ENCODE data around the gene LHPP. TPM values are rescaled to one million over a fixed set of nuclear protein-coding genes. Genes with fewer than 3 reads are reported as not detected.

The LHPP gene
- total and polyA plus RNA-seq, 2 experiments from 2014 or later, result 27.4 to 40.2 TPM

DNA sequence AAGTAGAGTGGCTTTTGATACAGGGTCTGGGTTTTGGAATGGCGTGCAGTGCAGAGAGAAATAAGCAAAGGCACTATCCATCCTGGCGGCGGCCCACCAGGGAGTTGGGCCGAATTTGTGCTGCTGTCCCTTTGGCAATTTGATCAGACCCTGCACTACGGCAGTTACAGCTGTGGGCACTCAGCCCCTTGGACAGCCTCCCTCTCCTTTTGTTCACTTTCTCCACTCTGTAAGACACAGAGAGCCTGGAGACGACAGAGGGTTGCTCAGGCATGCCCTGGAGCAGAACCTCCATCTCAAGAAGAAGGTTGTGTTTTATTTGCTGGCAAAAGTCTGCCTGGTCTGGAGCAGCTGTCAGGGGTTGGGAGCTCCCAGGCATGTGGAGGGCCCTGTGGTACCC lies 55.8 kb downstream of the LHPP start (continued):
- TF ChIP-seq, protein P1, sequence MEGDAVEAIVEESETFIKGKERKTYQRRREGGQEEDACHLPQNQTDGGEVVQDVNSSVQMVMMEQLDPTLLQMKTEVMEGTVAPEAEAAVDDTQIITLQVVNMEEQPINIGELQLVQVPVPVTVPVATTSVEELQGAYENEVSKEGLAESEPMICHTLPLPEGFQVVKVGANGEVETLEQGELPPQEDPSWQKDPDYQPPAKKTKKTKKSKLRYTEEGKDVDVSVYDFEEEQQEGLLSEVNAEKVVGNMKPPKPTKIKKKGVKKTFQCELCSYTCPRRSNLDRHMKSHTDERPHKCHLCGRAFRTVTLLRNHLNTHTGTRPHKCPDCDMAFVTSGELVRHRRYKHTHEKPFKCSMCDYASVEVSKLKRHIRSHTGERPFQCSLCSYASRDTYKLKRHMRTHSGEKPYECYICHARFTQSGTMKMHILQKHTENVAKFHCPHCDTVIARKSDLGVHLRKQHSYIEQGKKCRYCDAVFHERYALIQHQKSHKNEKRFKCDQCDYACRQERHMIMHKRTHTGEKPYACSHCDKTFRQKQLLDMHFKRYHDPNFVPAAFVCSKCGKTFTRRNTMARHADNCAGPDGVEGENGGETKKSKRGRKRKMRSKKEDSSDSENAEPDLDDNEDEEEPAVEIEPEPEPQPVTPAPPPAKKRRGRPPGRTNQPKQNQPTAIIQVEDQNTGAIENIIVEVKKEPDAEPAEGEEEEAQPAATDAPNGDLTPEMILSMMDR (conservative IDR thresholded peaks at IDR 0.05; ENCODE audit: low read depth in 2 of 2), result no peak
- TF ChIP-seq STAT1 (IDR thresholded peaks at IDR 0.05; ENCODE audit: unreplicated experiment), result no peak
- TF ChIP-seq NANOG (IDR thresholded peaks at IDR 0.05; ENCODE audit: borderline replicate concordance), result no peak
- TF ChIP-seq POLR2AphosphoS5 (IDR thresholded peaks at IDR 0.05; ENCODE audit: low read depth), result no peak

DNA sequence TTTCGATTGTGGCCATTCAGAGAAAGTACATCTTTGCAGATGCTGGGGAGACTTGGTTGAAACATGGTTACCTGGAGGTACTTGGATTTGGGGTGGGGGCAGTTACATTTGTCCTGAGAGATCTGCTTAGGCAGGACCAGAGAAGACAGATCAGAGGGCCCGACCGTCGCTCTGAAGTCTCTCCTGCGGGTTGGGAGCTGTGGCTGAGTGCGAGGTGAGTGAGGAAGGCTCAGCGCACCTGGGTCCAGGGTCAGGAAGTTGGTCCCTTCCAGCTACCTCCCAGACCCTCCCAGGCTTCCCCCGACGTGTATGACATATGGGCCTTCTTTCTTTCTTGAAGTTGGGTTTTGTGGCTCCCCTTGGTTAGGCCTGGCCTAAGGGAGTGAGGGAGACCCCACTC lies 56.3 kb downstream of the LHPP start:
- H3K4me2 ChIP-seq, result no peak overlapping the region
- no peaks in the 10 kb centered on the region for H3K36me3 ChIP-seq (ENCODE audit: insufficient read depth)
- peaks cover 7% of the 10 kb centered on the region; the same call in 2 of the 3 replicates for H3K36me3 Mint-ChIP-seq (ENCODE audit: low read depth)
- H3K27ac Mint-ChIP-seq, result peak overlapping the region; percentile 57
- H4K20me1 ChIP-seq (replicated peaks; ENCODE audit: insufficient read depth), result peaks cover 6% of the 10 kb centered on the region; the same call in 1 of the 2 replicates
- no peak overlapping the region for H3K27ac ChIP-seq (ENCODE audit: low read depth)
- H3K4me3 ChIP-seq, result no peak overlapping the region
- H3F3A ChIP-seq (replicated peaks; ENCODE audit: low read depth), result no peaks in the 10 kb centered on the region
- H3K4me1 ChIP-seq (ENCODE audit: insufficient read depth), result peaks cover 4% of the 10 kb centered on the region; the same call in 1 of the 2 replicates
- peaks cover 12% of the 10 kb centered on the region for H3K4me1 Mint-ChIP-seq
- DNase-seq (ENCODE audit: low spot score) (no peak), ATAC-seq (no peak)
- no peaks in the 10 kb centered on the region for H3K79me2 ChIP-seq (replicated peaks; ENCODE audit: insufficient read depth)
- H2AFZ ChIP-seq, result no peak overlapping the region
- no peaks in the 10 kb centered on the region; the same call in 2 of the 3 replicates for H3K9me3 Mint-ChIP-seq
- no peak overlapping the region for H3K4me3 Mint-ChIP-seq
- no peaks in the 10 kb centered on the region for H3K9me2 ChIP-seq (ENCODE audit: insufficient read depth)
- peaks cover 6% of the 10 kb centered on the region for H3K27me3 Mint-ChIP-seq (ENCODE audit: insufficient read depth, low read depth, poor library complexity)
- H3K27me3 ChIP-seq (ENCODE audit: insufficient read depth), result no peaks in the 10 kb centered on the region
- TF ChIP-seq NANOG (IDR thresholded peaks at IDR 0.05; ENCODE audit: borderline replicate concordance) (no peak), CREB1 (CRISPR knock-in tag; IDR thresholded peaks at IDR 0.05; ENCODE audit: low read depth) (no peak), POLR2AphosphoS5 (IDR thresholded peaks at IDR 0.05; ENCODE audit: low read depth) (no peak), EZH2 (IDR thresholded peaks at IDR 0.05; ENCODE audit: low read depth, unreplicated experiment) (no peak), ZNF331 (CRISPR knock-in tag; IDR thresholded peaks at IDR 0.05; ENCODE audit: low read depth) (no peak), JUNB (IDR thresholded peaks at IDR 0.05; ENCODE audit: unreplicated experiment) (no peak), ZNF114 (CRISPR knock-in tag; IDR thresholded peaks at IDR 0.05) (no peak), STAT1 (IDR thresholded peaks at IDR 0.05; ENCODE audit: unreplicated experiment) (no peak), EZH2phosphoT487 (IDR thresholded peaks at IDR 0.05; ENCODE audit: unreplicated experiment) (no peak)
- TF ChIP-seq, protein P2, sequence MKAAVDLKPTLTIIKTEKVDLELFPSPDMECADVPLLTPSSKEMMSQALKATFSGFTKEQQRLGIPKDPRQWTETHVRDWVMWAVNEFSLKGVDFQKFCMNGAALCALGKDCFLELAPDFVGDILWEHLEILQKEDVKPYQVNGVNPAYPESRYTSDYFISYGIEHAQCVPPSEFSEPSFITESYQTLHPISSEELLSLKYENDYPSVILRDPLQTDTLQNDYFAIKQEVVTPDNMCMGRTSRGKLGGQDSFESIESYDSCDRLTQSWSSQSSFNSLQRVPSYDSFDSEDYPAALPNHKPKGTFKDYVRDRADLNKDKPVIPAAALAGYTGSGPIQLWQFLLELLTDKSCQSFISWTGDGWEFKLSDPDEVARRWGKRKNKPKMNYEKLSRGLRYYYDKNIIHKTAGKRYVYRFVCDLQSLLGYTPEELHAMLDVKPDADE (IDR thresholded peaks at IDR 0.05), result no peak
- TF ChIP-seq, protein P3, sequence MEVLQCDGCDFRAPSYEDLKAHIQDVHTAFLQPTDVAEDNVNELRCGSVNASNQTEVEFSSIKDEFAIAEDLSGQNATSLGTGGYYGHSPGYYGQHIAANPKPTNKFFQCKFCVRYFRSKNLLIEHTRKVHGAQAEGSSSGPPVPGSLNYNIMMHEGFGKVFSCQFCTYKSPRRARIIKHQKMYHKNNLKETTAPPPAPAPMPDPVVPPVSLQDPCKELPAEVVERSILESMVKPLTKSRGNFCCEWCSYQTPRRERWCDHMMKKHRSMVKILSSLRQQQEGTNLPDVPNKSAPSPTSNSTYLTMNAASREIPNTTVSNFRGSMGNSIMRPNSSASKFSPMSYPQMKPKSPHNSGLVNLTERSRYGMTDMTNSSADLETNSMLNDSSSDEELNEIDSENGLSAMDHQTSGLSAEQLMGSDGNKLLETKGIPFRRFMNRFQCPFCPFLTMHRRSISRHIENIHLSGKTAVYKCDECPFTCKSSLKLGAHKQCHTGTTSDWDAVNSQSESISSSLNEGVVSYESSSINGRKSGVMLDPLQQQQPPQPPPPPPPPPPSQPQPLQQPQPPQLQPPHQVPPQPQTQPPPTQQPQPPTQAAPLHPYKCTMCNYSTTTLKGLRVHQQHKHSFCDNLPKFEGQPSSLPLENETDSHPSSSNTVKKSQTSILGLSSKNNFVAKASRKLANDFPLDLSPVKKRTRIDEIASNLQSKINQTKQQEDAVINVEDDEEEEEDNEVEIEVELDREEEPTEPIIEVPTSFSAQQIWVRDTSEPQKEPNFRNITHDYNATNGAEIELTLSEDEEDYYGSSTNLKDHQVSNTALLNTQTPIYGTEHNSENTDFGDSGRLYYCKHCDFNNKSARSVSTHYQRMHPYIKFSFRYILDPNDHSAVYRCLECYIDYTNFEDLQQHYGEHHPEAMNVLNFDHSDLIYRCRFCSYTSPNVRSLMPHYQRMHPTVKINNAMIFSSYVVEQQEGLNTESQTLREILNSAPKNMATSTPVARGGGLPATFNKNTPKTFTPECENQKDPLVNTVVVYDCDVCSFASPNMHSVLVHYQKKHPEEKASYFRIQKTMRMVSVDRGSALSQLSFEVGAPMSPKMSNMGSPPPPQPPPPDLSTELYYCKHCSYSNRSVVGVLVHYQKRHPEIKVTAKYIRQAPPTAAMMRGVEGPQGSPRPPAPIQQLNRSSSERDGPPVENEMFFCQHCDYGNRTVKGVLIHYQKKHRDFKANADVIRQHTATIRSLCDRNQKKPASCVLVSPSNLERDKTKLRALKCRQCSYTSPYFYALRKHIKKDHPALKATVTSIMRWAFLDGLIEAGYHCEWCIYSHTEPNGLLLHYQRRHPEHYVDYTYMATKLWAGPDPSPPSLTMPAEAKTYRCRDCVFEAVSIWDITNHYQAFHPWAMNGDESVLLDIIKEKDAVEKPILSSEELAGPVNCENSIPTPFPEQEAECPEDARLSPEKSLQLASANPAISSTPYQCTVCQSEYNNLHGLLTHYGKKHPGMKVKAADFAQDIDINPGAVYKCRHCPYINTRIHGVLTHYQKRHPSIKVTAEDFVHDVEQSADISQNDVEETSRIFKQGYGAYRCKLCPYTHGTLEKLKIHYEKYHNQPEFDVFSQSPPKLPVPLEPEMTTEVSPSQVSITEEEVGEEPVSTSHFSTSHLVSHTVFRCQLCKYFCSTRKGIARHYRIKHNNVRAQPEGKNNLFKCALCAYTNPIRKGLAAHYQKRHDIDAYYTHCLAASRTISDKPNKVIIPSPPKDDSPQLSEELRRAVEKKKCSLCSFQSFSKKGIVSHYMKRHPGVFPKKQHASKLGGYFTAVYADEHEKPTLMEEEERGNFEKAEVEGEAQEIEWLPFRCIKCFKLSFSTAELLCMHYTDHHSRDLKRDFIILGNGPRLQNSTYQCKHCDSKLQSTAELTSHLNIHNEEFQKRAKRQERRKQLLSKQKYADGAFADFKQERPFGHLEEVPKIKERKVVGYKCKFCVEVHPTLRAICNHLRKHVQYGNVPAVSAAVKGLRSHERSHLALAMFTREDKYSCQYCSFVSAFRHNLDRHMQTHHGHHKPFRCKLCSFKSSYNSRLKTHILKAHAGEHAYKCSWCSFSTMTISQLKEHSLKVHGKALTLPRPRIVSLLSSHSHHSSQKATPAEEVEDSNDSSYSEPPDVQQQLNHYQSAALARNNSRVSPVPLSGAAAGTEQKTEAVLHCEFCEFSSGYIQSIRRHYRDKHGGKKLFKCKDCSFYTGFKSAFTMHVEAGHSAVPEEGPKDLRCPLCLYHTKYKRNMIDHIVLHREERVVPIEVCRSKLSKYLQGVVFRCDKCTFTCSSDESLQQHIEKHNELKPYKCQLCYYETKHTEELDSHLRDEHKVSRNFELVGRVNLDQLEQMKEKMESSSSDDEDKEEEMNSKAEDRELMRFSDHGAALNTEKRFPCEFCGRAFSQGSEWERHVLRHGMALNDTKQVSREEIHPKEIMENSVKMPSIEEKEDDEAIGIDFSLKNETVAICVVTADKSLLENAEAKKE (CRISPR knock-in tag; IDR thresholded peaks at IDR 0.05), result no peak
- TF ChIP-seq, protein P1 (conservative IDR thresholded peaks at IDR 0.05; ENCODE audit: low read depth in 2 of 2), result no peak

All from GM23338 (cell line).